ENCODE data around the gene SH2D2A. TPM values are rescaled to one million over a fixed set of nuclear protein-coding genes. Genes with fewer than 3 reads are reported as not detected.

Gene SH2D2A
- total and polyA plus RNA-seq, 2 of the 4 experiments (the other 2 are of a cell fraction) = not detected

GRCh38 chr1:156815961-156816422 is 656 bp downstream of the SH2D2A start:
- Histone ChIP-seq H2AK9ac (replicated peaks; ENCODE audit: low read depth, low read length, poor library complexity) (no peak overlapping the region), H3K27me3 (ENCODE audit: control insufficient read depth, insufficient read depth, low read length) (peaks cover 29% of the 10 kb centered on the region), H2AFZ (replicated peaks; ENCODE audit: low read length, poor library complexity) (peak overlapping the region; percentile 78), H4K5ac (ENCODE audit: low read depth, low read length) (no peak overlapping the region), H3K4me2 (ENCODE audit: low read depth, low read length) (no peak overlapping the region), H2BK120ac (ENCODE audit: low read depth, low read length) (no peak overlapping the region), H3K36me3 (ENCODE audit: control insufficient read depth, insufficient read depth, low read length) (no peaks in the 10 kb centered on the region), H2AK5ac (ENCODE audit: low read depth, low read length) (no peak overlapping the region; the same call in 1 of the 2 replicates), H3K14ac (replicated peaks; ENCODE audit: low read depth, low read length) (no peak overlapping the region), H3K23ac (ENCODE audit: low read depth, low read length) (no peak overlapping the region), H3K79me1 (ENCODE audit: low read depth in 1 of 2, low read length in 2 of 2) (no peaks in the 10 kb centered on the region), H4K8ac (ENCODE audit: low read depth in 2 of 2, low read length in 2 of 2) (no peak overlapping the region; a peak in 1 of 4 replicates), H3K18ac (ENCODE audit: low read depth, low read length) (no peak overlapping the region), H3K9me3 (ENCODE audit: control insufficient read depth, insufficient read depth, low read length) (no peaks in the 10 kb centered on the region), H2BK15ac (ENCODE audit: low read depth, low read length) (no peak overlapping the region), H3K9me1 (ENCODE audit: insufficient read depth, low read length) (no peaks in the 10 kb centered on the region; the same call in 1 of the 2 replicates), H3K56ac (ENCODE audit: extremely low read depth, insufficient read depth, low read length) (no peak overlapping the region), H4K20me1 (ENCODE audit: insufficient read depth, low read length) (no peaks in the 10 kb centered on the region; the same call in 1 of the 2 replicates), H3K9ac (ENCODE audit: low read depth, low read length) (no peak overlapping the region), H3K4ac (ENCODE audit: low read depth, low read length) (no peak overlapping the region), H4K91ac (ENCODE audit: insufficient read depth, low read depth, low read length) (no peak overlapping the region), H3K27ac (ENCODE audit: insufficient read depth, low read length) (no peak overlapping the region), H2BK20ac (ENCODE audit: low read depth, low read length) (no peak overlapping the region), H3K4me1 (ENCODE audit: control insufficient read depth, insufficient read depth, low read length) (peaks cover 14% of the 10 kb centered on the region), H2BK5ac (ENCODE audit: low read depth, low read length, poor library complexity, severe bottlenecking) (no peak overlapping the region), H3K4me3 (ENCODE audit: insufficient read depth, low read depth, low read length) (no peak overlapping the region)
- no TSS peak for BruUV-seq (replicated peaks)
- ATAC-seq (ENCODE audit: low read depth) = no peak
- no peak for DNase-seq
- in situ Hi-C loops (cut with MboI; ENCODE audit: low sequenced_read_pairs) (no loop called here), dilution Hi-C loops (cut with HindIII; ENCODE audit: low sequenced_read_pairs, unreplicated experiment) (no loop called here), intact Hi-C loops (cut with micrococcal nuclease) (no loop called here)
- POLR2A ChIA-PET (ENCODE audit: unreplicated experiment) = no interaction called here
- 62% methylated on average over 2 of the region's 10 CpGs; no CpG with 5 or more reads in 1 of the 2 experiments for WGBS, 2 experiments (ENCODE audit: extremely low coverage in 2 of 2, insufficient read length in 1 of 2)
- TF ChIP-seq RAD21 (IDR thresholded peaks at IDR 0.05; ENCODE audit: low read length) (no peak), POLR2A (IDR thresholded peaks at IDR 0.05; ENCODE audit: low read depth, low read length) (no peak), SMC3 (IDR thresholded peaks at IDR 0.05; ENCODE audit: low read depth, low read length) (no peak), MAZ (IDR thresholded peaks at IDR 0.05; ENCODE audit: borderline replicate concordance, low read depth, low read length) (no peak), CTCF (conservative IDR thresholded peaks at IDR 0.05; ENCODE audit: low read depth, low read length) (no peak), ELK1 (IDR thresholded peaks at IDR 0.05; ENCODE audit: borderline replicate concordance, low read depth, low read length) (no peak), FOS (IDR thresholded peaks at IDR 0.05; ENCODE audit: low read depth, low read length) (no peak), BHLHE40 (IDR thresholded peaks at IDR 0.05; ENCODE audit: low read depth, low read length) (no peak), CHD1 (IDR thresholded peaks at IDR 0.05; ENCODE audit: low read depth, low read length) (no peak), CEBPB (IDR thresholded peaks at IDR 0.05; ENCODE audit: low read depth, low read length) (no peak), USF2 (IDR thresholded peaks at IDR 0.05; ENCODE audit: low read depth, low read length) (no peak), NFE2L2 (IDR thresholded peaks at IDR 0.05; ENCODE audit: low read depth, low read length) (no peak)
- CTCF ChIA-PET = no interaction called here
